HCT116 (cell line): ENCODE measurements around the gene RASGRF2.

Source experiments
- EZH2phosphoT487 ChIP-seq: fragments of 200-600 bp; IDR thresholded peaks from 2 replicates; pipeline ENCODE4 v1.6.1; 2018; ENCODE audit warnings: antibody characterized with exemption, borderline replicate concordance
- TCF7L2 ChIP-seq: IDR thresholded peaks from 2 replicates; pipeline ENCODE4 v1.7.0; 2011; ENCODE audit warnings: borderline replicate concordance, inconsistent platforms; ENCODE audit not compliant: insufficient read depth, insufficient read length; ENCODE audit errors: extremely low read depth
- ZNF274 ChIP-seq: fragments of 200-500 bp; sonication (Bioruptor generic); IDR thresholded peaks from 2 replicates; pipeline ENCODE4 v1.6.1; 2014; ENCODE audit warnings: mild to moderate bottlenecking, low read depth, low read length, inconsistent platforms
- TF ChIP-seq, protein P1 (sequence below), 3 experiments: fragments of 200-600 bp in 1 of 3; sonication (generic) in 1 of 3; IDR thresholded peaks in 2 of 3; conservative IDR thresholded peaks in 1 of 3; 2 replicates each; pipeline ENCODE4 v1.5.1; 2012 to 2017; ENCODE audit warnings: low read depth in 2 of 3, low read length in 2 of 3, antibody characterized with exemption in 1 of 3, borderline replicate concordance in 1 of 3, control low read depth in 1 of 3, mild to moderate bottlenecking in 1 of 3, mixed read lengths in 1 of 3, mixed run types in 1 of 3, moderate library complexity in 1 of 3; ENCODE audit not compliant: insufficient read depth in 1 of 3

DNA sequence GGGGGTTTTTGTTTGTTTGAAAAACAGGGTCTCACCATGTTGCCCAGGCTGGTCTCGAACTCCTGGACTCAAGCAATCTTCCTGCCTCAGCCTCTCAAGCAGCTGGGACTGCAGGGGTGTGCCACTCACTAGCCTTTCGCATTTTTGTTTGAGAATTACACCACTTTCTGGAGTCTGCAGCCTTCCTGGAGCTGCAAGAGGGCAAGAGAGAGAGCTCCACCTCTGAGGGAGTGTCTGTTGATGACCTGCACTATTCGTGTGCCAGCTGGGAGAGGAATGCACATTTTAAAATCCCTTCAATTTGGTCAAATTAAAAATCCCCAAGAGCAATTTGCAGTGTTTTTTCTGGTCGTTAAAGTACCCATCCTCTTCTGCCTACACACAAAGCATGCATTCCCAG, 267.9 kb downstream of the RASGRF2 start:
- TF ChIP-seq TCF7L2 (no peak), ZNF274 (no peak), EZH2phosphoT487 (no peak)
- TF ChIP-seq, protein P1, sequence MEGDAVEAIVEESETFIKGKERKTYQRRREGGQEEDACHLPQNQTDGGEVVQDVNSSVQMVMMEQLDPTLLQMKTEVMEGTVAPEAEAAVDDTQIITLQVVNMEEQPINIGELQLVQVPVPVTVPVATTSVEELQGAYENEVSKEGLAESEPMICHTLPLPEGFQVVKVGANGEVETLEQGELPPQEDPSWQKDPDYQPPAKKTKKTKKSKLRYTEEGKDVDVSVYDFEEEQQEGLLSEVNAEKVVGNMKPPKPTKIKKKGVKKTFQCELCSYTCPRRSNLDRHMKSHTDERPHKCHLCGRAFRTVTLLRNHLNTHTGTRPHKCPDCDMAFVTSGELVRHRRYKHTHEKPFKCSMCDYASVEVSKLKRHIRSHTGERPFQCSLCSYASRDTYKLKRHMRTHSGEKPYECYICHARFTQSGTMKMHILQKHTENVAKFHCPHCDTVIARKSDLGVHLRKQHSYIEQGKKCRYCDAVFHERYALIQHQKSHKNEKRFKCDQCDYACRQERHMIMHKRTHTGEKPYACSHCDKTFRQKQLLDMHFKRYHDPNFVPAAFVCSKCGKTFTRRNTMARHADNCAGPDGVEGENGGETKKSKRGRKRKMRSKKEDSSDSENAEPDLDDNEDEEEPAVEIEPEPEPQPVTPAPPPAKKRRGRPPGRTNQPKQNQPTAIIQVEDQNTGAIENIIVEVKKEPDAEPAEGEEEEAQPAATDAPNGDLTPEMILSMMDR (IDR thresholded peaks at IDR 0.05 in 2 of 3, conservative IDR thresholded peaks at IDR 0.05 in 1 of 3; ENCODE audit: borderline replicate concordance in 1 of 3, insufficient read depth in 1 of 3, low read depth in 2 of 3, low read length in 2 of 3) = no peak
